ENCODE results near the gene CFAP119. TPM values are rescaled to one million over a fixed set of nuclear protein-coding genes. Genes with fewer than 3 reads are reported as not detected.

Gene CFAP119
- total and polyA plus RNA-seq, 10 of the 15 experiments (the other 5 are each of a cell fraction or from before 2014, with no cell fraction given): 2.2 to 9.4 (median 4.3) TPM

- peak; percentile 36 for TF ChIP-seq E2F8 (IDR thresholded peaks at IDR 0.05; ENCODE audit: low read depth, partially characterized antibody)
- no peak for TF ChIP-seq RUNX3 (IDR thresholded peaks at IDR 0.05; ENCODE audit: low read length)
- peak; percentile 91 for TF ChIP-seq PML (IDR thresholded peaks at IDR 0.05; ENCODE audit: low read length)
- peak; percentile 94 for TF ChIP-seq POLR2A (IDR thresholded peaks at IDR 0.05; ENCODE audit: low read depth, low read length)
- peak; percentile 73; the same call in 1 of the 2 replicates for TF ChIP-seq NBN (IDR thresholded peaks at IDR 0.05)
- peak; percentile 48 to 74; a peak in 3 of 4 replicates for TF ChIP-seq SRF (IDR thresholded peaks at IDR 0.05; ENCODE audit: low read depth in 2 of 2, low read length in 2 of 2)
- TF ChIP-seq SP1 (IDR thresholded peaks at IDR 0.05; ENCODE audit: low read depth, low read length): peak; percentile 87
- TF ChIP-seq SKIL (IDR thresholded peaks at IDR 0.05; ENCODE audit: low read depth, poor library complexity, severe bottlenecking): peak; percentile 17
- TF ChIP-seq ZNF274 (IDR thresholded peaks at IDR 0.05; ENCODE audit: insufficient read depth, insufficient read length): no peak
- no peak for TF ChIP-seq BCLAF1 (IDR thresholded peaks at IDR 0.05)
- TF ChIP-seq NFYB (IDR thresholded peaks at IDR 0.05; ENCODE audit: insufficient read depth, low read depth, low read length): peak; percentile 90
- no peak for TF ChIP-seq ATF2 (IDR thresholded peaks at IDR 0.05; ENCODE audit: low read length)
- peak; percentile 96 for TF ChIP-seq RAD51 (IDR thresholded peaks at IDR 0.05)
- TF ChIP-seq NR2C1 (IDR thresholded peaks at IDR 0.05): no peak
- TF ChIP-seq SIX5 (IDR thresholded peaks at IDR 0.05; ENCODE audit: low read depth, low read length, severe bottlenecking): no peak
- TF ChIP-seq BRCA1 (IDR thresholded peaks at IDR 0.05; ENCODE audit: low read depth, low read length): no peak
- 0 out of 2 replicates have a peak, but pooled peaks have one; percentile 9 for TF ChIP-seq IRF4 (IDR thresholded peaks at IDR 0.05; ENCODE audit: low read depth, low read length)
- TF ChIP-seq RELB (IDR thresholded peaks at IDR 0.05; ENCODE audit: low read depth): no peak
Measured at GRCh38 chr16:30747799-30748633, 13.8 kb downstream of the CFAP119 start, which contains the start of gene PHKG2 (continued).

Data from GM12878 (cell line).